GM20431 (cell line): Measurements from ENCODE around the gene C19orf73.
"Not testable (repeated sequence)": the region's sequence is repeated elsewhere in the genome, so short reads cannot be mapped to it uniquely, and the experiment has no call there.

ENCODE experiments used
- in situ Hi-C: fragments of 300-500 bp; cut with MseI, MboI; formaldehyde crosslinking; loops from one replicate; pipeline ENCODE4 v1.15.0; 2020; ENCODE audit warnings: low sequenced_read_pairs; ENCODE audit not compliant: unreplicated experiment

The C19orf73 gene

GRCh38 chr19:49149652-49150105, 30.7 kb upstream of the C19orf73 start:
- in situ Hi-C loops = no loop called here

GRCh38 chr19:49148784-49149651, 30.1 kb upstream of the C19orf73 start:
- in situ Hi-C loops = no loop called here

- in situ Hi-C loops = no loop called here
Measured at GRCh38 chr19:49148044-49148682, 29.2 kb upstream of the C19orf73 start.

GRCh38 chr19:49146408-49146770, 27.4 kb upstream of the C19orf73 start:
- in situ Hi-C loops = not testable (repeated sequence)

- in situ Hi-C loops = no loop called here
Measured at GRCh38 chr19:49145573-49146407, 26.8 kb upstream of the C19orf73 start.

- in situ Hi-C loops = no loop called here
Measured at GRCh38 chr19:49142866-49143335, 24.0 kb upstream of the C19orf73 start.

- in situ Hi-C loops = no loop called here
Measured at GRCh38 chr19:49141352-49141751, 22.4 kb upstream of the C19orf73 start.

GRCh38 chr19:49140951-49141350, 22.0 kb upstream of the C19orf73 start:
- in situ Hi-C loops = no loop called here

- in situ Hi-C loops = no loop called here
Measured at GRCh38 chr19:49136771-49137171, 17.8 kb upstream of the C19orf73 start.

GRCh38 chr19:49135686-49136085, 16.7 kb upstream of the C19orf73 start:
- in situ Hi-C loops = no loop called here

- in situ Hi-C loops = no loop called here
Measured at GRCh38 chr19:49133621-49134454, 14.9 kb upstream of the C19orf73 start.

- in situ Hi-C loops = no loop called here
Measured at GRCh38 chr19:49132974-49133609, 14.1 kb upstream of the C19orf73 start.

- in situ Hi-C loops = no loop called here
Measured at GRCh38 chr19:49130325-49130724, 11.4 kb upstream of the C19orf73 start.

GRCh38 chr19:49129238-49129583, 10.3 kb upstream of the C19orf73 start:
- in situ Hi-C loops = no loop called here

GRCh38 chr19:49128545-49129237, 9.7 kb upstream of the C19orf73 start:
- in situ Hi-C loops = no loop called here

GRCh38 chr19:49127674-49128544, 9.0 kb upstream of the C19orf73 start:
- in situ Hi-C loops = no loop called here

- in situ Hi-C loops = not testable (repeated sequence)
Measured at GRCh38 chr19:49127225-49127624, 8.3 kb upstream of the C19orf73 start.

GRCh38 chr19:49126575-49126974, 7.6 kb upstream of the C19orf73 start:
- in situ Hi-C loops = no loop called here
